HepG2 (cell line): Measurements from ENCODE around the gene RBM12. TPM values are rescaled to one million over a fixed set of nuclear protein-coding genes. Genes with fewer than 3 reads are reported as not detected.

ENCODE experiments used
- ATF7-NPFF ChIP-seq: sonication (generic); formaldehyde crosslinking; IDR thresholded peaks from 2 replicates; pipeline ENCODE4 v1.8.1; 2023; ENCODE audit warnings: mild to moderate bottlenecking, low read depth, missing genetic modification reagents, moderate library complexity
- FOXM1 ChIP-seq: sonication (generic); formaldehyde crosslinking; IDR thresholded peaks from 2 replicates; pipeline ENCODE4 v1.5.0; 2020; ENCODE audit warnings: missing genetic modification reagents
- HDAC1 ChIP-seq: sonication (generic); formaldehyde crosslinking; IDR thresholded peaks from 2 replicates; pipeline ENCODE4 v1.5.1; 2020; ENCODE audit warnings: mild to moderate bottlenecking, missing genetic modification reagents
- JARID2 ChIP-seq: sonication (generic); formaldehyde crosslinking; IDR thresholded peaks from 2 replicates; pipeline ENCODE4 v1.8.1; 2023; ENCODE audit warnings: missing genetic modification reagents, inconsistent platforms; ENCODE audit not compliant: insufficient replicate concordance
- MATR3 ChIP-seq: sonication (generic); formaldehyde crosslinking; IDR thresholded peaks from 2 replicates; pipeline ENCODE4 v1.4.0; 2020; ENCODE audit warnings: missing genetic modification reagents
- NFE2 ChIP-seq: sonication (generic); formaldehyde crosslinking; IDR thresholded peaks from 2 replicates; pipeline ENCODE4 v1.4.0; 2020; ENCODE audit warnings: missing genetic modification reagents
- PREB ChIP-seq: sonication (generic); formaldehyde crosslinking; IDR thresholded peaks from 2 replicates; pipeline ENCODE4 v1.4.0; 2020; ENCODE audit warnings: missing genetic modification reagents
- SNAPC2 ChIP-seq: sonication (generic); formaldehyde crosslinking; IDR thresholded peaks from 2 replicates; pipeline ENCODE4 v1.8.1; 2022; ENCODE audit warnings: mild to moderate bottlenecking, missing genetic modification reagents
- SYNCRIP ChIP-seq: fragments of 200-400 bp; formaldehyde crosslinking; IDR thresholded peaks from 2 replicates; pipeline ENCODE4 v1.6.1; 2018; ENCODE audit warnings: mild to moderate bottlenecking, low read depth, low read length; ENCODE audit not compliant: insufficient read depth
- XBP1 ChIP-seq: sonication (generic); formaldehyde crosslinking; IDR thresholded peaks from 2 replicates; pipeline ENCODE4 v1.5.0; 2020; ENCODE audit warnings: missing genetic modification reagents
- ZFP1 ChIP-seq: IDR thresholded peaks from 2 replicates; pipeline ENCODE4 v1.6.1; 2016
- ZNF101 ChIP-seq: sonication (generic); formaldehyde crosslinking; IDR thresholded peaks from 2 replicates; pipeline ENCODE4 v1.4.0; 2020; ENCODE audit warnings: mild to moderate bottlenecking, low read depth, missing genetic modification reagents, borderline replicate concordance
- ZNF274 ChIP-seq: sonication (generic); formaldehyde crosslinking; IDR thresholded peaks from 2 replicates; pipeline ENCODE4 v1.5.1; 2020; ENCODE audit warnings: mild to moderate bottlenecking, missing genetic modification reagents
- ZSCAN25 ChIP-seq: sonication (generic); formaldehyde crosslinking; IDR thresholded peaks from 2 replicates; pipeline ENCODE4 v1.8.0; 2022; ENCODE audit warnings: mild to moderate bottlenecking, missing genetic modification reagents
- polyA plus RNA-seq, 8 experiments: library from polyadenylated mRNA; depleted of rRNA in 3 of 8; stranded (reverse) in 7 of 8; unstranded in 1 of 8; fragments of >200 nt; fragmentation: Illumina TruSeq in 4 of 8; extraction: Trizol in 4 of 8; gene quantifications; 2 replicates each; pipeline versions ENCODE4 v1.2.1 to v1.2.3, GENCODE V29; 2011 to 2016; ENCODE audit warnings: low read depth in 4 of 8, missing spikeins in 1 of 8, mixed read lengths in 1 of 8; ENCODE audit not compliant: insufficient read depth in 1 of 8
- total RNA-seq, 5 experiments: library from RNA; depleted of rRNA; stranded (reverse); fragments of >200 nt; fragmentation: Illumina TruSeq; extraction: Trizol; gene quantifications; 2 replicates each; pipeline ENCODE4 v1.2.3, GENCODE V29; 2016; ENCODE audit warnings: low read depth in 1 of 5
- TF ChIP-seq, protein P1 (sequence below): sonication (generic); formaldehyde crosslinking; conservative IDR thresholded peaks from 2 replicates; pipeline ENCODE4 v1.4.0; 2020; ENCODE audit warnings: missing genetic modification reagents
- TF ChIP-seq, protein P2 (sequence below): sonication (generic); formaldehyde crosslinking; IDR thresholded peaks from 2 replicates; pipeline ENCODE4 v1.5.1; 2020; ENCODE audit warnings: mild to moderate bottlenecking, missing genetic modification reagents
- TF ChIP-seq, protein P3 (sequence below): sonication (generic); formaldehyde crosslinking; IDR thresholded peaks from 2 replicates; pipeline ENCODE4 v1.4.0; 2020; ENCODE audit warnings: missing genetic modification reagents

The RBM12 gene
- total and polyA plus RNA-seq, 2 of the 13 experiments (the other 11 are each of a cell fraction or from before 2014, with no cell fraction given): 97.9 to 104 TPM

- TF ChIP-seq SNAPC2 (no peak), XBP1 (CRISPR knock-in tag) (no peak; the same call in 1 of the 2 replicates), ZNF101 (CRISPR knock-in tag) (no peak), FOXM1 (CRISPR knock-in tag) (peak; percentile 40; the same call in 1 of the 2 replicates), ZFP1 (CRISPR knock-in tag) (no peak), JARID2 (no peak), NFE2 (CRISPR knock-in tag) (no peak), PREB (no peak), MATR3 (CRISPR knock-in tag) (no peak), SYNCRIP (no peak), ZNF274 (CRISPR knock-in tag) (peak; percentile 60; the same call in 1 of the 2 replicates), ZSCAN25 (CRISPR knock-in tag) (no peak), HDAC1 (CRISPR knock-in tag) (no peak), ATF7-NPFF (CRISPR knock-in tag) (0 out of 2 replicates have a peak, but pooled peaks have one; percentile 60)
- TF ChIP-seq, protein P1, sequence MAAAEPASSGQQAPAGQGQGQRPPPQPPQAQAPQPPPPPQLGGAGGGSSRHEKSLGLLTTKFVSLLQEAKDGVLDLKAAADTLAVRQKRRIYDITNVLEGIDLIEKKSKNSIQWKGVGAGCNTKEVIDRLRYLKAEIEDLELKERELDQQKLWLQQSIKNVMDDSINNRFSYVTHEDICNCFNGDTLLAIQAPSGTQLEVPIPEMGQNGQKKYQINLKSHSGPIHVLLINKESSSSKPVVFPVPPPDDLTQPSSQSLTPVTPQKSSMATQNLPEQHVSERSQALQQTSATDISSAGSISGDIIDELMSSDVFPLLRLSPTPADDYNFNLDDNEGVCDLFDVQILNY (CRISPR knock-in tag): peak; percentile 57; the same call in 1 of the 2 replicates
- TF ChIP-seq, protein P2, sequence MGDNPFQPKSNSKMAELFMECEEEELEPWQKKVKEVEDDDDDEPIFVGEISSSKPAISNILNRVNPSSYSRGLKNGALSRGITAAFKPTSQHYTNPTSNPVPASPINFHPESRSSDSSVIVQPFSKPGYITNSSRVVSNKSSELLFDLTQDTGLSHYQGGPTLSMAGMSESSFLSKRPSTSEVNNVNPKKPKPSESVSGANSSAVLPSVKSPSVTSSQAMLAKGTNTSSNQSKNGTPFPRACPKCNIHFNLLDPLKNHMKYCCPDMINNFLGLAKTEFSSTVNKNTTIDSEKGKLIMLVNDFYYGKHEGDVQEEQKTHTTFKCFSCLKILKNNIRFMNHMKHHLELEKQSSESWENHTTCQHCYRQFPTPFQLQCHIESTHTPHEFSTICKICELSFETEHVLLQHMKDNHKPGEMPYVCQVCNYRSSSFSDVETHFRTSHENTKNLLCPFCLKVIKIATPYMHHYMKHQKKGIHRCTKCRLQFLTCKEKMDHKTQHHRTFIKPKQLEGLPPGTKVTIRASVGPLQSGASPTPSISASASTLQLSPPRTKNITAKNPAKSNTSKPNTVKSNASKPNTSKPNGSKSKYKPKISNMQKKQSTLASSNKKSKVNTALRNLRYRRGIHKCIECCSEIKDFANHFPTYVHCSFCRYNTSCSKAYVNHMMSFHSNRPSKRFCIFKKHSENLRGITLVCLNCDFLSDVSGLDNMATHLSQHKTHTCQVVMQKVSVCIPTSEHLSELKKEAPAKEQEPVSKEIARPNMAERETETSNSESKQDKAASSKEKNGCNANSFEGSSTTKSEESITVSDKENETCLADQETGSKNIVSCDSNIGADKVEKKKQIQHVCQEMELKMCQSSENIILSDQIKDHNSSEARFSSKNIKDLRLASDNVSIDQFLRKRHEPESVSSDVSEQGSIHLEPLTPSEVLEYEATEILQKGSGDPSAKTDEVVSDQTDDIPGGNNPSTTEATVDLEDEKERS (CRISPR knock-in tag): no peak
- TF ChIP-seq, protein P3, sequence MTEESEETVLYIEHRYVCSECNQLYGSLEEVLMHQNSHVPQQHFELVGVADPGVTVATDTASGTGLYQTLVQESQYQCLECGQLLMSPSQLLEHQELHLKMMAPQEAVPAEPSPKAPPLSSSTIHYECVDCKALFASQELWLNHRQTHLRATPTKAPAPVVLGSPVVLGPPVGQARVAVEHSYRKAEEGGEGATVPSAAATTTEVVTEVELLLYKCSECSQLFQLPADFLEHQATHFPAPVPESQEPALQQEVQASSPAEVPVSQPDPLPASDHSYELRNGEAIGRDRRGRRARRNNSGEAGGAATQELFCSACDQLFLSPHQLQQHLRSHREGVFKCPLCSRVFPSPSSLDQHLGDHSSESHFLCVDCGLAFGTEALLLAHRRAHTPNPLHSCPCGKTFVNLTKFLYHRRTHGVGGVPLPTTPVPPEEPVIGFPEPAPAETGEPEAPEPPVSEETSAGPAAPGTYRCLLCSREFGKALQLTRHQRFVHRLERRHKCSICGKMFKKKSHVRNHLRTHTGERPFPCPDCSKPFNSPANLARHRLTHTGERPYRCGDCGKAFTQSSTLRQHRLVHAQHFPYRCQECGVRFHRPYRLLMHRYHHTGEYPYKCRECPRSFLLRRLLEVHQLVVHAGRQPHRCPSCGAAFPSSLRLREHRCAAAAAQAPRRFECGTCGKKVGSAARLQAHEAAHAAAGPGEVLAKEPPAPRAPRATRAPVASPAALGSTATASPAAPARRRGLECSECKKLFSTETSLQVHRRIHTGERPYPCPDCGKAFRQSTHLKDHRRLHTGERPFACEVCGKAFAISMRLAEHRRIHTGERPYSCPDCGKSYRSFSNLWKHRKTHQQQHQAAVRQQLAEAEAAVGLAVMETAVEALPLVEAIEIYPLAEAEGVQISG (CRISPR knock-in tag): peak; percentile 51; the same call in 1 of the 2 replicates
Measured at GRCh38 chr20:35600993-35601973, 63.4 kb downstream of the RBM12 start (continued).
